Endothelial cell of umbilical vein (primary cell): ENCODE measurements around the gene LILRB5. TPM values are rescaled to one million over a fixed set of nuclear protein-coding genes. Genes with fewer than 3 reads are reported as not detected.

Source experiments
- BruUV-seq: library from RNA; stranded (reverse); fragments of 400-500 nt; replicated peaks from 2 replicates; lab custom pipeline; 2021; lab: Mats Ljungman, UMichigan
- CTCF ChIA-PET: fragments of 300-600, 350-600 bp; sonication (Branson Sonifier 250); formaldehyde crosslinking; loops from one replicate; lab custom pipeline; 2021; ENCODE audit warnings: antibody characterized with exemption, inconsistent platforms; lab: Charles Lee
- POLR2A ChIA-PET: fragments of 300-600, 350-600 bp; sonication (Branson Sonifier 250); formaldehyde crosslinking; loops from one replicate; lab custom pipeline; 2021; ENCODE audit warnings: antibody characterized with exemption, inconsistent platforms; lab: Charles Lee
- DNase-seq: peaks from one replicate; pipeline ENCODE4 v3.0.0-alpha.2; 2011; ENCODE audit warnings: low read depth, low spot score
- FAIRE-seq: peaks from 2 replicates; lab custom pipeline; 2011; peaks lifted over from hg19 to GRCh38; lab: Jason Lieb, UNC
- H2AFZ ChIP-seq: 2 replicates; pipeline ENCODE4 v1.6.0; 2012; ENCODE audit warnings: low read depth, low read length, control low read depth, inconsistent platforms
- H3K27ac ChIP-seq: 2 replicates; pipeline ENCODE4 v1.5.1; 2011; ENCODE audit warnings: low read depth, mild to moderate bottlenecking, control low read depth, low read length, moderate library complexity; ENCODE audit not compliant: insufficient read depth
- H3K27me3 ChIP-seq, 2 experiments: 2 replicates each; pipeline versions ENCODE4 v1.6.0 to v1.6.1; 2011; ENCODE audit warnings: low read length in 2 of 2, mixed read lengths in 1 of 2; ENCODE audit not compliant: control insufficient read depth in 2 of 2, insufficient read depth in 2 of 2
- H3K36me3 ChIP-seq, 2 experiments: 2 replicates in 1 of 2; 3 replicates in 1 of 2; pipeline ENCODE4 v1.5.1; 2011; ENCODE audit warnings: low read length in 2 of 2, mild to moderate bottlenecking in 1 of 2, moderate library complexity in 1 of 2; ENCODE audit not compliant: control insufficient read depth in 2 of 2, insufficient read depth in 2 of 2; ENCODE audit errors: extremely low read depth in 1 of 2
- H3K4me1 ChIP-seq: 3 replicates; pipeline ENCODE4 v1.5.1; 2011; ENCODE audit warnings: mild to moderate bottlenecking, low read length; ENCODE audit not compliant: control insufficient read depth, insufficient read depth; ENCODE audit errors: extremely low read depth
- H3K4me2 ChIP-seq: 2 replicates; pipeline ENCODE4 v1.6.1; 2011; ENCODE audit warnings: low read length, control low read depth, mixed read lengths; ENCODE audit not compliant: insufficient read depth
- H3K4me3 ChIP-seq, 3 experiments: fragments of 200-600 bp in 1 of 3; sonication (generic), shearing (Covaris generic) in 1 of 3; replicated peaks in 1 of 3; 2 replicates each; pipeline ENCODE4 v1.5.1; 2011 to 2016; ENCODE audit warnings: control low read depth in 3 of 3, low read length in 3 of 3, mild to moderate bottlenecking in 2 of 3, inconsistent platforms in 1 of 3, low read depth in 1 of 3, moderate library complexity in 1 of 3; ENCODE audit not compliant: insufficient read depth in 1 of 3
- H3K79me2 ChIP-seq: 2 replicates; pipeline ENCODE4 v1.6.0; 2012; ENCODE audit warnings: low read length, inconsistent platforms; ENCODE audit not compliant: control insufficient read depth, insufficient read depth
- H3K9ac ChIP-seq: replicated peaks from 2 replicates; pipeline ENCODE3; 2011; ENCODE audit warnings: low read length, control low read depth; ENCODE audit not compliant: insufficient read depth; ENCODE audit errors: extremely low read depth
- H3K9me1 ChIP-seq: replicated peaks from 3 replicates; pipeline ENCODE4 v1.6.0; 2011; ENCODE audit warnings: mild to moderate bottlenecking, low read length; ENCODE audit not compliant: control insufficient read depth, insufficient read depth; ENCODE audit errors: extremely low read depth
- H3K9me3 ChIP-seq: replicated peaks from 2 replicates; pipeline ENCODE4 v1.5.1; 2012; ENCODE audit warnings: low read length, inconsistent platforms; ENCODE audit not compliant: control insufficient read depth, insufficient read depth
- H4K20me1 ChIP-seq: replicated peaks from 2 replicates; pipeline ENCODE3; 2011; ENCODE audit warnings: mild to moderate bottlenecking, low read length; ENCODE audit not compliant: control insufficient read depth, insufficient read depth; ENCODE audit errors: extremely low read depth
- CTCF ChIP-seq, 2 donors: IDR thresholded peaks; 1 replicate in 1 of 2; 2 replicates in 1 of 2; pipeline ENCODE4 v1.5.1; 2011; ENCODE audit warnings: low read length in 2 of 2, mild to moderate bottlenecking in 2 of 2, moderate library complexity in 2 of 2, control low read depth in 1 of 2, inconsistent platforms in 1 of 2, low read depth in 1 of 2; ENCODE audit not compliant: insufficient read depth in 1 of 2; ENCODE audit errors: extremely low read depth in 1 of 2
- EZH2 ChIP-seq: IDR thresholded peaks from 2 replicates; pipeline ENCODE4 v1.6.1; 2012; ENCODE audit warnings: borderline replicate concordance, low read depth, mild to moderate bottlenecking, moderate library complexity, low read length, inconsistent platforms; ENCODE audit not compliant: severe bottlenecking
- FOS ChIP-seq: IDR thresholded peaks from 2 replicates; pipeline ENCODE4 v1.6.1; 2011; ENCODE audit warnings: mild to moderate bottlenecking, low read length, moderate library complexity, borderline replicate concordance; ENCODE audit not compliant: insufficient read depth
- GATA2 ChIP-seq: IDR thresholded peaks from 2 replicates; pipeline ENCODE4 v1.7.0; 2011; ENCODE audit warnings: low read depth, mild to moderate bottlenecking, moderate library complexity, mixed read lengths, low read length; ENCODE audit not compliant: insufficient read length, insufficient read depth
- JUN ChIP-seq: IDR thresholded peaks from 2 replicates; pipeline ENCODE4 v1.6.1; 2011; ENCODE audit warnings: borderline replicate concordance, low read depth; ENCODE audit not compliant: insufficient read length, insufficient read depth
- MAX ChIP-seq: IDR thresholded peaks from 2 replicates; pipeline ENCODE4 v1.6.1; 2011; ENCODE audit not compliant: insufficient read depth, insufficient read length
- MYC ChIP-seq: IDR thresholded peaks from one replicate; pipeline ENCODE4 v1.6.1; 2011; ENCODE audit warnings: mild to moderate bottlenecking, low read depth, low read length
- POLR2A ChIP-seq: IDR thresholded peaks from 2 replicates; pipeline ENCODE4 v1.6.1; 2012; ENCODE audit warnings: low read depth, mild to moderate bottlenecking, control low read depth, low read length
- POLR2AphosphoS5 ChIP-seq: IDR thresholded peaks from 2 replicates; pipeline ENCODE4 v1.6.1; 2012; ENCODE audit warnings: low read depth, mild to moderate bottlenecking, control low read depth, low read length, moderate library complexity; ENCODE audit not compliant: insufficient read depth
- dilution Hi-C: fragments of 300-500 bp; cut with MboI; formaldehyde crosslinking; loops from one replicate; pipeline ENCODE4 v1.15.0; 2019; ENCODE audit warnings: low sequenced_read_pairs; ENCODE audit not compliant: extremely low pct_ligation_motif_present
- intact Hi-C: fragments of 100-400 bp; cut with micrococcal nuclease; formaldehyde crosslinking; loops from one replicate; pipeline ENCODE4 v1.10.0; 2022
- polyA plus RNA-seq, 4 experiments: library from polyadenylated mRNA; depleted of rRNA in 3 of 4; stranded (reverse) in 3 of 4; unstranded in 1 of 4; fragments of >200 nt; gene quantifications; 2 replicates each; pipeline versions ENCODE4 v1.2.1 to v1.2.3, GENCODE V29; 2011 to 2012; ENCODE audit warnings: missing spikeins in 1 of 4
- total RNA-seq: library from RNA; stranded (reverse); gene quantifications from 2 replicates; pipeline ENCODE4 v1.2.3, GENCODE V29; 2021

LILRB5 gene
- total and polyA plus RNA-seq, 2 donors (not counting 3 experiments of a cell fraction or from before 2014, with no cell fraction given), result not detected

- H4K20me1 ChIP-seq, result no peaks in the 10 kb centered on the region
- TF ChIP-seq CTCF (IDR thresholded peaks at IDR 0.05; ENCODE audit: extremely low read depth in 1 of 2, insufficient read depth in 1 of 2, low read depth in 1 of 2, low read length in 2 of 2) (peak; percentile 96 to 100), MYC (no peak)
- H3K27ac ChIP-seq, result no peak overlapping the region
- H3K4me2 ChIP-seq, result no peak overlapping the region
- DNase-seq (peak; percentile 74), FAIRE-seq (peak; percentile 99)
- H3K9ac ChIP-seq, result no peak overlapping the region
- dilution Hi-C loops (no loop called here), intact Hi-C loops (loop anchor here (1.0 kb wide), 3 partner anchors 63 to 438 kb away; no protein-coding TSS in a partner anchor)
- no peaks in the 10 kb centered on the region for H3K9me1 ChIP-seq
- H3K27me3 ChIP-seq, result peaks cover 10 to 17% of the 10 kb centered on the region in 2 experiments
- POLR2A ChIA-PET, result no interaction called here
- no peaks in the 10 kb centered on the region for H3K79me2 ChIP-seq
- H3K36me3 ChIP-seq, result no peaks in the 10 kb centered on the region
- CTCF ChIA-PET, result interaction anchor here (1.1 to 1.5 kb wide), 3 partner anchors 17 to 64 kb away, joined by 4 to 10 read pairs (median 4); no protein-coding TSS in a partner anchor
- no peaks in the 10 kb centered on the region for H3K4me1 ChIP-seq
- BruUV-seq, result no TSS peak
- no peaks in the 10 kb centered on the region for H3K9me3 ChIP-seq
- H3K4me3 ChIP-seq, result no peak overlapping the region
- H2AFZ ChIP-seq, result peak overlapping the region; percentile 54
Observed at GRCh38 chr19:54231077-54231931, 25.8 kb downstream of the LILRB5 start.

- peaks cover 10 to 13% of the 10 kb centered on the region in 2 experiments for H3K27me3 ChIP-seq
- no TSS peak for BruUV-seq
- CTCF ChIA-PET, result interaction anchor here (2.3 kb wide), 1 partner anchor 62 kb away, joined by 5 read pairs; no protein-coding TSS in a partner anchor
- FAIRE-seq (no peak), DNase-seq (no peak)
- no peak overlapping the region for H2AFZ ChIP-seq
- no peaks in the 10 kb centered on the region for H3K79me2 ChIP-seq
- TF ChIP-seq POLR2AphosphoS5 (no peak), GATA2 (no peak), CTCF (IDR thresholded peaks at IDR 0.05; ENCODE audit: extremely low read depth in 1 of 2, insufficient read depth in 1 of 2, low read depth in 1 of 2, low read length in 2 of 2) (no peak), POLR2A (no peak), EZH2 (no peak), FOS (no peak), MYC (no peak), MAX (no peak), JUN (no peak)
- H3K4me2 ChIP-seq, result no peak overlapping the region
- POLR2A ChIA-PET, result no interaction called here
- intact Hi-C loops (no loop called here), dilution Hi-C loops (no loop called here)
- H3K4me1 ChIP-seq, result no peaks in the 10 kb centered on the region
- no peaks in the 10 kb centered on the region for H3K36me3 ChIP-seq
- no peaks in the 10 kb centered on the region for H4K20me1 ChIP-seq
- H3K4me3 ChIP-seq, result no peak overlapping the region
- H3K9me3 ChIP-seq, result no peaks in the 10 kb centered on the region
- no peaks in the 10 kb centered on the region for H3K9me1 ChIP-seq
- H3K27ac ChIP-seq, result no peak overlapping the region
- H3K9ac ChIP-seq, result no peak overlapping the region
Observed at GRCh38 chr19:54230031-54230430, 27.0 kb downstream of the LILRB5 start.
